ENCODE results near the gene KANSL3.

GRCh38 chr2:96591054-96591453 is 47.1 kb downstream of the KANSL3 start:
- TF ChIP-seq POLR2A (IDR thresholded peaks at IDR 0.05), result no peak
- TF ChIP-seq CTCF (IDR thresholded peaks at IDR 0.05), result no peak
